SU-DHL-6 (cell line): ENCODE measurements around the gene SERTAD2.

ENCODE experiments used
- H2AFZ ChIP-seq: fragments of 200-600 bp; sonication (generic); 2 replicates; pipeline ENCODE4 v1.6.1; 2014; ENCODE audit warnings: low read depth, mild to moderate bottlenecking, moderate library complexity, mixed read lengths, antibody characterized with exemption, low read length; ENCODE audit not compliant: severe bottlenecking
- H3F3A ChIP-seq: fragments of 200-600 bp; shearing (Covaris generic); 2 replicates; pipeline ENCODE4 v1.6.0; 2016; ENCODE audit warnings: antibody characterized with exemption, mild to moderate bottlenecking; ENCODE audit not compliant: insufficient read depth
- H3K27ac ChIP-seq: fragments of 200-600 bp; sonication (generic); 2 replicates; pipeline ENCODE4 v1.5.1; 2016; ENCODE audit warnings: low read depth, mild to moderate bottlenecking, low read length, moderate library complexity, mixed read lengths
- H3K27me3 ChIP-seq: fragments of 200-600 bp; sonication (generic), shearing (Covaris generic); 2 replicates; pipeline ENCODE4 v1.6.0; 2014; ENCODE audit warnings: mild to moderate bottlenecking, low read length
- H3K36me3 ChIP-seq: fragments of 200-600 bp; sonication (generic); 2 replicates; pipeline ENCODE4 v1.6.1; 2014; ENCODE audit warnings: mild to moderate bottlenecking, low read length, mixed read lengths
- H3K4me2 ChIP-seq: fragments of 300-600, 200-600 bp; shearing (Covaris generic), sonication (generic); 2 replicates; pipeline ENCODE4 v1.6.0; 2014; ENCODE audit warnings: low read length, low read depth, mild to moderate bottlenecking; ENCODE audit not compliant: poor library complexity, severe bottlenecking
- H3K4me3 ChIP-seq: fragments of 200-600 bp; sonication (generic); 2 replicates; pipeline ENCODE4 v1.5.1; 2014; ENCODE audit warnings: antibody characterized with exemption, low read length, mild to moderate bottlenecking, mixed read lengths; ENCODE audit not compliant: insufficient read depth, poor library complexity, severe bottlenecking
- H3K79me2 ChIP-seq: fragments of 200-600 bp; sonication (generic); 2 replicates; pipeline ENCODE4 v1.6.1; 2014; ENCODE audit warnings: mild to moderate bottlenecking, low read length, moderate library complexity; ENCODE audit not compliant: insufficient read depth
- H3K9ac ChIP-seq: fragments of 200-600 bp; sonication (generic); 2 replicates; pipeline ENCODE4 v1.7.0; 2014; ENCODE audit warnings: mild to moderate bottlenecking, low read length
- H3K9me2 ChIP-seq: fragments of 200-600 bp; sonication (generic); replicated peaks from 2 replicates; pipeline ENCODE4 v1.6.1; 2014; ENCODE audit warnings: low read length; ENCODE audit not compliant: insufficient read depth
- H3K9me3 ChIP-seq: fragments of 200-600 bp; sonication (generic); 2 replicates; pipeline ENCODE4 v1.6.1; 2014; ENCODE audit warnings: low read length, mixed read lengths; ENCODE audit not compliant: insufficient read depth
- H4K20me1 ChIP-seq: fragments of 200-600 bp; sonication (generic); 2 replicates; pipeline ENCODE4 v1.6.1; 2014; ENCODE audit warnings: low read depth, mild to moderate bottlenecking, antibody characterized with exemption, low read length, moderate library complexity, mixed read lengths
- CTCF ChIP-seq: fragments of 200-600 bp; sonication (generic); IDR thresholded peaks from one replicate; pipeline ENCODE4 v1.5.1; 2017; ENCODE audit warnings: antibody characterized with exemption, mild to moderate bottlenecking, low read length, moderate library complexity; ENCODE audit not compliant: insufficient read depth, poor library complexity, severe bottlenecking
- EZH2phosphoT487 ChIP-seq: fragments of 200-600 bp; sonication (generic), shearing (Covaris generic); conservative IDR thresholded peaks from 2 replicates; pipeline ENCODE4 v1.6.1; 2018; ENCODE audit warnings: mild to moderate bottlenecking, antibody characterized with exemption, low read length, moderate library complexity, mixed read lengths

SERTAD2 gene

GRCh38 chr2:64610316-64610855 is 43.3 kb downstream of the SERTAD2 start:
- Histone ChIP-seq H3K9ac (no peak overlapping the region), H4K20me1 (no peaks in the 10 kb centered on the region), H3K36me3 (no peaks in the 10 kb centered on the region), H3K27ac (no peak overlapping the region), H3K27me3 (no peaks in the 10 kb centered on the region; the same call in 1 of the 2 replicates), H2AFZ (no peak overlapping the region), H3K9me3 (no peaks in the 10 kb centered on the region), H3K79me2 (no peaks in the 10 kb centered on the region), H3K9me2 (no peaks in the 10 kb centered on the region), H3K4me3 (no peak overlapping the region), H3F3A (0 out of 2 replicates have a peak, but pooled peaks cover 3% of the 10 kb centered on the region), H3K4me2 (no peak overlapping the region)
- no peak for TF ChIP-seq EZH2phosphoT487

- no peaks in the 10 kb centered on the region; the same call in 1 of the 2 replicates for H3K27me3 ChIP-seq
These were observed 43.8 kb downstream of the SERTAD2 start for GRCh38 chr2:64609942-64610281.

GRCh38 chr2:64609227-64609941 is 44.3 kb downstream of the SERTAD2 start:
- TF ChIP-seq EZH2phosphoT487 (no peak), CTCF (no peak)
- peak overlapping the region; percentile 63 for H3K9ac ChIP-seq
- H3K79me2 ChIP-seq: no peaks in the 10 kb centered on the region
- peak overlapping the region; percentile 68 for H3K4me2 ChIP-seq
- H3K9me2 ChIP-seq: no peaks in the 10 kb centered on the region
- peak overlapping the region; percentile 52 for H3K4me3 ChIP-seq
- H3K27ac ChIP-seq: no peak overlapping the region
- no peaks in the 10 kb centered on the region for H3K36me3 ChIP-seq
- H4K20me1 ChIP-seq: no peaks in the 10 kb centered on the region
- peak overlapping the region; percentile 100 for H2AFZ ChIP-seq
- no peaks in the 10 kb centered on the region for H3K9me3 ChIP-seq
- H3K27me3 ChIP-seq: no peaks in the 10 kb centered on the region; the same call in 1 of the 2 replicates
- 0 out of 2 replicates have a peak, but pooled peaks cover 3% of the 10 kb centered on the region for H3F3A ChIP-seq

More at GRCh38 chr2:64609942-64610281, 43.8 kb downstream of the SERTAD2 start:
- Histone ChIP-seq H4K20me1 (no peaks in the 10 kb centered on the region), H3K4me3 (peak overlapping the region; percentile 52), H3K9me3 (no peaks in the 10 kb centered on the region), H3F3A (0 out of 2 replicates have a peak, but pooled peaks cover 3% of the 10 kb centered on the region), H3K79me2 (no peaks in the 10 kb centered on the region), H3K9me2 (no peaks in the 10 kb centered on the region), H3K27ac (no peak overlapping the region), H3K4me2 (peak overlapping the region; percentile 68), H3K9ac (peak overlapping the region; percentile 63), H2AFZ (peak overlapping the region; percentile 100), H3K36me3 (no peaks in the 10 kb centered on the region)
- TF ChIP-seq EZH2phosphoT487: no peak
- no peak for TF ChIP-seq CTCF

- peak overlapping the region; percentile 44 for H3K4me3 ChIP-seq
- H3K27me3 ChIP-seq: no peaks in the 10 kb centered on the region; the same call in 1 of the 2 replicates
- no peaks in the 10 kb centered on the region for H3K9me3 ChIP-seq
- H3K27ac ChIP-seq: no peak overlapping the region
- no peaks in the 10 kb centered on the region for H3K9me2 ChIP-seq
- peak overlapping the region; percentile 82 for H2AFZ ChIP-seq
- peak overlapping the region; percentile 63 for H3K9ac ChIP-seq
- peak overlapping the region; percentile 68 for H3K4me2 ChIP-seq
- H3K79me2 ChIP-seq: no peaks in the 10 kb centered on the region
- H4K20me1 ChIP-seq: no peaks in the 10 kb centered on the region
- TF ChIP-seq CTCF: no peak
- TF ChIP-seq EZH2phosphoT487: no peak
- 0 out of 2 replicates have a peak, but pooled peaks cover 3% of the 10 kb centered on the region for H3F3A ChIP-seq
- H3K36me3 ChIP-seq: no peaks in the 10 kb centered on the region
These were observed 44.9 kb downstream of the SERTAD2 start for GRCh38 chr2:64608867-64609226.
